CD4-positive, alpha-beta T cell (primary cell): Measurements from ENCODE around the gene RIOK2. TPM values are rescaled to one million over a fixed set of nuclear protein-coding genes. Genes with fewer than 3 reads are reported as not detected.

Source experiments
- ATAC-seq: fragments of 200-7000 bp; cut with Tn5 transposase; one replicate; pipeline ENCODE4 v1.10.0; 2022; ENCODE audit warnings: mild to moderate bottlenecking; ENCODE audit not compliant: poor library complexity
- CTCF ChIA-PET: fragments of 350-600 bp; sonication (Branson Sonifier 250); formaldehyde crosslinking; loops from one replicate; lab custom pipeline; 2021; ENCODE audit warnings: antibody characterized with exemption, inconsistent platforms; lab: Charles Lee
- POLR2A ChIA-PET: fragments of 350-600 bp; sonication (Branson Sonifier 250); formaldehyde crosslinking; loops from one replicate; lab custom pipeline; 2021; ENCODE audit warnings: antibody characterized with exemption, inconsistent platforms; lab: Charles Lee
- DNase-seq, 14 experiments: peaks; one replicate each; pipeline ENCODE4 v3.0.0-alpha.2; 2013 to 2020; ENCODE audit warnings: mixed read lengths in 2 of 14
- H3K27ac ChIP-seq, 2 donors: one replicate each; pipeline versions ENCODE4 v1.5.1 to v1.7.0; 2013; ENCODE audit warnings: low read length in 2 of 2, low read depth in 1 of 2, mild to moderate bottlenecking in 1 of 2
- H3K27me3 ChIP-seq, 2 experiments: 1 replicate in 1 of 2; 2 replicates in 1 of 2; pipeline versions ENCODE4 v1.6.1 to v1.7.0; 2013; ENCODE audit warnings: low read length in 2 of 2, control low read depth in 1 of 2, mild to moderate bottlenecking in 1 of 2, moderate library complexity in 1 of 2; ENCODE audit not compliant: insufficient read depth in 2 of 2, control insufficient read depth in 1 of 2
- H3K36me3 ChIP-seq: one replicate; pipeline ENCODE4 v1.6.1; 2013; ENCODE audit warnings: low read length, control low read depth; ENCODE audit not compliant: insufficient read depth
- H3K4me1 ChIP-seq: one replicate; pipeline ENCODE4 v1.6.1; 2013; ENCODE audit warnings: low read length, control low read depth; ENCODE audit not compliant: insufficient read depth
- H3K4me3 ChIP-seq: one replicate; pipeline ENCODE4 v1.5.1; 2013; ENCODE audit warnings: mild to moderate bottlenecking, low read length, moderate library complexity
- H3K9me3 ChIP-seq, 2 experiments: 1 replicate in 1 of 2; 2 replicates in 1 of 2; pipeline versions ENCODE4 v1.6.1 to v1.7.0; 2013; ENCODE audit warnings: low read length in 2 of 2, mild to moderate bottlenecking in 2 of 2, control low read depth in 1 of 2, moderate library complexity in 1 of 2; ENCODE audit not compliant: control insufficient read depth in 1 of 2, insufficient read depth in 1 of 2
- H3K27ac Mint-ChIP-seq: one replicate; pipeline ENCODE4 v1.8.0; 2020; ENCODE audit warnings: mixed read lengths
- H3K27me3 Mint-ChIP-seq: one replicate; pipeline ENCODE4 v1.8.0; 2021; ENCODE audit warnings: mixed read lengths
- H3K36me3 Mint-ChIP-seq: one replicate; pipeline ENCODE4 v1.8.0; 2021; ENCODE audit warnings: low read depth, mixed read lengths
- H3K4me1 Mint-ChIP-seq: one replicate; pipeline ENCODE4 v1.8.0; 2021; ENCODE audit warnings: low read depth, mixed read lengths
- H3K4me3 Mint-ChIP-seq: one replicate; pipeline ENCODE4 v1.8.0; 2020; ENCODE audit warnings: mild to moderate bottlenecking, mixed read lengths
- H3K9me3 Mint-ChIP-seq: one replicate; pipeline ENCODE4 v1.8.0; 2020; ENCODE audit warnings: mixed read lengths
- CTCF ChIP-seq: fragments of 200-600 bp; IDR thresholded peaks from one replicate; pipeline ENCODE4 v1.8.0; 2022; ENCODE audit warnings: antibody characterized with exemption, mild to moderate bottlenecking
- intact Hi-C, 2 experiments: fragments of 100-400 bp; cut with DNase I in 1 of 2; cut with micrococcal nuclease in 1 of 2; formaldehyde crosslinking; loops; one replicate each; pipeline versions ENCODE4 v1.15.1 to v1.9.0; 2023 to 2025; cut with DNase I, micrococcal nuclease
- total RNA-seq, 174 experiments: library from RNA in 2 of 174; stranded (reverse) in 2 of 174; gene quantifications; one replicate each; pipeline ENCODE4 v1.2.3 and lab custom pipeline; 2021 to 2026

RIOK2 gene
- total RNA-seq, 2 experiments from 2014 or later: 25.1 to 26.0 TPM

GRCh38 chr5:97111004-97111403 lies 72.0 kb downstream of the RIOK2 start:
- H3K36me3 Mint-ChIP-seq: no peaks in the 10 kb centered on the region
- H3K4me1 Mint-ChIP-seq: peaks cover 10% of the 10 kb centered on the region
- H3K27ac Mint-ChIP-seq: no peak overlapping the region
- no peak for TF ChIP-seq CTCF
- H3K36me3 ChIP-seq: no peaks in the 10 kb centered on the region
- no peak for DNase-seq
- H3K4me1 ChIP-seq: no peaks in the 10 kb centered on the region
- no peaks in the 10 kb centered on the region for H3K9me3 Mint-ChIP-seq
- ATAC-seq: no peak
- POLR2A ChIA-PET: no interaction called here
- H3K9me3 ChIP-seq: no peaks in the 10 kb centered on the region
- no peaks in the 10 kb centered on the region for H3K27me3 ChIP-seq
- no peak overlapping the region for H3K4me3 Mint-ChIP-seq
- H3K4me3 ChIP-seq: no peak overlapping the region
- H3K27me3 Mint-ChIP-seq: no peaks in the 10 kb centered on the region
- intact Hi-C loops: no loop called here
- CTCF ChIA-PET: interaction anchor here (1.5 kb wide), 1 partner anchor 9 kb away, joined by 3 read pairs; no protein-coding TSS in a partner anchor
- H3K27ac ChIP-seq: no peak overlapping the region

Other genes with a start within 250 kb of the RIOK2 start
- 10 to 100 TPM; 52.0 to 52.7 TPM for gene LNPEP, start 247.2 kb downstream of the RIOK2 start, total RNA-seq
- not detected for gene LIX1, start 40.6 kb downstream of the RIOK2 start, total RNA-seq